GM23338 (cell line): ENCODE results near the gene PDE10A. TPM values are rescaled to one million over a fixed set of nuclear protein-coding genes. Genes with fewer than 3 reads are reported as not detected.

Experiments
- ATAC-seq: fragments of 200-7000 bp; cut with Tn5 transposase; 3 replicates; pipeline ENCODE4 v1.9.1; 2020
- DNase-seq: peaks from one replicate; pipeline ENCODE4 v3.0.0-alpha.2; 2015; ENCODE audit warnings: low spot score
- H2AFZ ChIP-seq: fragments of 200-600 bp; sonication (generic); 2 replicates; pipeline ENCODE4 v1.8.0; 2016; ENCODE audit warnings: antibody characterized with exemption, mild to moderate bottlenecking, moderate library complexity
- H3F3A ChIP-seq: fragments of 200-600 bp; sonication (generic); replicated peaks from 2 replicates; pipeline ENCODE4 v1.8.0; 2017; ENCODE audit warnings: antibody characterized with exemption, mixed run types, low read depth
- H3K27ac ChIP-seq: fragments of 200-600 bp; sonication (generic); 2 replicates; pipeline ENCODE4 v1.6.1; 2016; ENCODE audit warnings: low read depth
- H3K27me3 ChIP-seq: fragments of 200-600 bp; sonication (generic); 2 replicates; pipeline ENCODE4 v1.8.0; 2016; ENCODE audit warnings: mild to moderate bottlenecking, mixed run types, moderate library complexity; ENCODE audit not compliant: insufficient read depth
- H3K36me3 ChIP-seq: fragments of 200-600 bp; sonication (generic); 2 replicates; pipeline ENCODE4 v1.8.0; 2016; ENCODE audit warnings: mild to moderate bottlenecking; ENCODE audit not compliant: insufficient read depth
- H3K4me1 ChIP-seq: fragments of 200-600 bp; sonication (generic); 2 replicates; pipeline ENCODE4 v1.8.0; 2016; ENCODE audit warnings: mild to moderate bottlenecking, moderate library complexity; ENCODE audit not compliant: insufficient read depth
- H3K4me2 ChIP-seq: fragments of 200-600 bp; sonication (generic); 2 replicates; pipeline ENCODE4 v1.7.1; 2017; ENCODE audit warnings: mixed run types
- H3K4me3 ChIP-seq: fragments of 200-600 bp; sonication (generic); 2 replicates; pipeline ENCODE4 v1.6.1; 2016; ENCODE audit warnings: mixed run types
- H3K79me2 ChIP-seq: fragments of 200-600 bp; sonication (generic); replicated peaks from 2 replicates; pipeline ENCODE4 v1.8.0; 2017; ENCODE audit warnings: mild to moderate bottlenecking; ENCODE audit not compliant: insufficient read depth
- H3K9me2 ChIP-seq: fragments of 200-600 bp; sonication (generic); 2 replicates; pipeline ENCODE4 v1.8.0; 2017; ENCODE audit not compliant: insufficient read depth
- H4K20me1 ChIP-seq: fragments of 200-600 bp; sonication (generic); replicated peaks from 2 replicates; pipeline ENCODE4 v1.8.0; 2017; ENCODE audit warnings: mild to moderate bottlenecking; ENCODE audit not compliant: insufficient read depth
- H3K27ac Mint-ChIP-seq: 2 replicates; pipeline ENCODE4 v1.8.0; 2020; ENCODE audit warnings: inconsistent platforms, mild to moderate bottlenecking, moderate library complexity, mixed read lengths
- H3K27me3 Mint-ChIP-seq: 3 replicates; pipeline ENCODE4 v1.8.0; 2022; ENCODE audit warnings: low read depth, mild to moderate bottlenecking, moderate library complexity, mixed read lengths, inconsistent platforms; ENCODE audit not compliant: insufficient read depth, poor library complexity
- H3K36me3 Mint-ChIP-seq: 3 replicates; pipeline ENCODE4 v1.8.0; 2021; ENCODE audit warnings: low read depth, mild to moderate bottlenecking, inconsistent platforms, moderate library complexity, mixed read lengths
- H3K4me1 Mint-ChIP-seq: 3 replicates; pipeline ENCODE4 v1.8.0; 2020; ENCODE audit warnings: mild to moderate bottlenecking, inconsistent platforms, mixed read lengths
- H3K4me3 Mint-ChIP-seq: 3 replicates; pipeline ENCODE4 v1.8.0; 2021; ENCODE audit warnings: moderate library complexity, mild to moderate bottlenecking, inconsistent platforms, mixed read lengths
- H3K9me3 Mint-ChIP-seq: 3 replicates; pipeline ENCODE4 v1.8.0; 2020; ENCODE audit warnings: moderate library complexity, mild to moderate bottlenecking, inconsistent platforms, mixed read lengths
- CREB1 ChIP-seq: fragments of 250-450 bp; sonication (Bioruptor Pico); IDR thresholded peaks from 2 replicates; pipeline ENCODE4 v1.5.0; 2020; ENCODE audit warnings: low read depth, mild to moderate bottlenecking, moderate library complexity
- CTCF ChIP-seq, 2 experiments: fragments of 200-600 bp in 1 of 2; sonication (generic) in 1 of 2; conservative IDR thresholded peaks; 2 replicates each; pipeline versions ENCODE4 v1.5.1 to v1.6.1; 2016 to 2017; ENCODE audit warnings: antibody characterized with exemption in 2 of 2, low read depth in 2 of 2, mild to moderate bottlenecking in 2 of 2, moderate library complexity in 1 of 2
- JUNB ChIP-seq: IDR thresholded peaks from one replicate; pipeline ENCODE4 v1.6.1; 2016; ENCODE audit warnings: antibody characterized with exemption; ENCODE audit not compliant: unreplicated experiment
- POLR2AphosphoS5 ChIP-seq: IDR thresholded peaks from 2 replicates; pipeline ENCODE4 v1.6.1; 2016; ENCODE audit warnings: antibody characterized with exemption, low read depth
- REST ChIP-seq: IDR thresholded peaks from one replicate; pipeline ENCODE4 v1.6.1; 2018; ENCODE audit warnings: antibody characterized with exemption; ENCODE audit not compliant: unreplicated experiment
- STAT1 ChIP-seq: IDR thresholded peaks from one replicate; pipeline ENCODE4 v1.6.1; 2016; ENCODE audit warnings: antibody characterized with exemption; ENCODE audit not compliant: unreplicated experiment
- ZNF114 ChIP-seq: fragments of 250-450 bp; sonication (Bioruptor Pico); IDR thresholded peaks from 2 replicates; pipeline ENCODE4 v1.5.0; 2020; ENCODE audit warnings: mild to moderate bottlenecking, moderate library complexity
- ZNF331 ChIP-seq: fragments of 250-450 bp; sonication (Bioruptor Pico); IDR thresholded peaks from 2 replicates; pipeline ENCODE4 v1.5.0; 2020; ENCODE audit warnings: low read depth, mild to moderate bottlenecking, moderate library complexity
- polyA plus RNA-seq: library from polyadenylated mRNA; unstranded; fragments of >200 nt; fragmentation: Nextera tagmentation; extraction: Ambion mirVana; gene quantifications from 2 replicates; pipeline ENCODE4 v1.2.1, GENCODE V29; 2016
- total RNA-seq: library from RNA; depleted of rRNA; stranded (reverse); fragments of >200 nt; shearing (Covaris generic); gene quantifications from 2 replicates; pipeline ENCODE4 v1.2.3, GENCODE V29; 2014

PDE10A gene
- total and polyA plus RNA-seq, 2 experiments from 2014 or later: 0.50 to 3.9 TPM

GRCh38 chr6:165488624-165489295 lies 174.3 kb downstream of the PDE10A start:
- Histone ChIP-seq H4K20me1 (no peaks in the 10 kb centered on the region), H3K9me2 (no peaks in the 10 kb centered on the region), H3K4me1 (peaks cover 6% of the 10 kb centered on the region; the same call in 1 of the 2 replicates), H3K4me2 (no peak overlapping the region), H3K79me2 (no peaks in the 10 kb centered on the region), H3K27ac (no peak overlapping the region), H3K4me3 (no peak overlapping the region), H3K27me3 (no peaks in the 10 kb centered on the region), H2AFZ (no peak overlapping the region), H3F3A (no peaks in the 10 kb centered on the region), H3K36me3 (no peaks in the 10 kb centered on the region)
- Mint-ChIP-seq H3K27me3 (no peaks in the 10 kb centered on the region), H3K27ac (no peak overlapping the region), H3K4me3 (no peak overlapping the region), H3K9me3 (no peaks in the 10 kb centered on the region), H3K36me3 (no peaks in the 10 kb centered on the region), H3K4me1 (peaks cover 13% of the 10 kb centered on the region; the same call in 2 of the 3 replicates)
- peak in 1 of 2 experiments; percentile 37; a peak in 2 of 4 replicates for TF ChIP-seq CTCF (conservative IDR thresholded peaks at IDR 0.05; ENCODE audit: low read depth in 2 of 2)
- no peak for TF ChIP-seq JUNB
- no peak for ATAC-seq
- DNase-seq: no peak

- Histone ChIP-seq H3F3A (no peaks in the 10 kb centered on the region), H3K79me2 (no peaks in the 10 kb centered on the region), H4K20me1 (no peaks in the 10 kb centered on the region), H3K36me3 (no peaks in the 10 kb centered on the region), H3K27ac (no peak overlapping the region), H3K27me3 (no peaks in the 10 kb centered on the region), H3K9me2 (no peaks in the 10 kb centered on the region), H3K4me1 (peaks cover 6% of the 10 kb centered on the region; the same call in 1 of the 2 replicates), H3K4me2 (no peak overlapping the region), H3K4me3 (no peak overlapping the region), H2AFZ (no peak overlapping the region)
- H3K27me3 Mint-ChIP-seq: no peaks in the 10 kb centered on the region
- peaks cover 13% of the 10 kb centered on the region; the same call in 2 of the 3 replicates for H3K4me1 Mint-ChIP-seq
- ATAC-seq (no peak), DNase-seq (no peak)
- no peaks in the 10 kb centered on the region for H3K36me3 Mint-ChIP-seq
- no peak overlapping the region for H3K4me3 Mint-ChIP-seq
- TF ChIP-seq CREB1 (CRISPR knock-in tag): no peak
- TF ChIP-seq POLR2AphosphoS5: no peak
- TF ChIP-seq REST: no peak
- TF ChIP-seq ZNF114 (CRISPR knock-in tag): no peak
- TF ChIP-seq STAT1: no peak
- no peak for TF ChIP-seq ZNF331 (CRISPR knock-in tag)
- TF ChIP-seq CTCF (conservative IDR thresholded peaks at IDR 0.05; ENCODE audit: low read depth in 2 of 2): no peak
- H3K27ac Mint-ChIP-seq: no peak overlapping the region
- H3K9me3 Mint-ChIP-seq: no peaks in the 10 kb centered on the region
These were observed 175.1 kb downstream of the PDE10A start for GRCh38 chr6:165487950-165488349.
